ENCODE results near the gene AKAP12.

AKAP12 gene

GRCh38 chr6:151219192-151219591 is 20.6 kb upstream of the AKAP12 start:
- TF ChIP-seq, protein P1, sequence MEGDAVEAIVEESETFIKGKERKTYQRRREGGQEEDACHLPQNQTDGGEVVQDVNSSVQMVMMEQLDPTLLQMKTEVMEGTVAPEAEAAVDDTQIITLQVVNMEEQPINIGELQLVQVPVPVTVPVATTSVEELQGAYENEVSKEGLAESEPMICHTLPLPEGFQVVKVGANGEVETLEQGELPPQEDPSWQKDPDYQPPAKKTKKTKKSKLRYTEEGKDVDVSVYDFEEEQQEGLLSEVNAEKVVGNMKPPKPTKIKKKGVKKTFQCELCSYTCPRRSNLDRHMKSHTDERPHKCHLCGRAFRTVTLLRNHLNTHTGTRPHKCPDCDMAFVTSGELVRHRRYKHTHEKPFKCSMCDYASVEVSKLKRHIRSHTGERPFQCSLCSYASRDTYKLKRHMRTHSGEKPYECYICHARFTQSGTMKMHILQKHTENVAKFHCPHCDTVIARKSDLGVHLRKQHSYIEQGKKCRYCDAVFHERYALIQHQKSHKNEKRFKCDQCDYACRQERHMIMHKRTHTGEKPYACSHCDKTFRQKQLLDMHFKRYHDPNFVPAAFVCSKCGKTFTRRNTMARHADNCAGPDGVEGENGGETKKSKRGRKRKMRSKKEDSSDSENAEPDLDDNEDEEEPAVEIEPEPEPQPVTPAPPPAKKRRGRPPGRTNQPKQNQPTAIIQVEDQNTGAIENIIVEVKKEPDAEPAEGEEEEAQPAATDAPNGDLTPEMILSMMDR (IDR thresholded peaks at IDR 0.05; ENCODE audit: low read depth, low read length, missing control alignments) = no peak
- DNase-seq (ENCODE audit: extremely low read depth, low read depth) = no peak
- no peak overlapping the region for H3K4me3 ChIP-seq (replicated peaks; ENCODE audit: low read depth, low read length)

- DNase-seq (ENCODE audit: extremely low read depth, low read depth) = no peak
- TF ChIP-seq, protein P1 (IDR thresholded peaks at IDR 0.05; ENCODE audit: low read depth, low read length, missing control alignments) = no peak
Measured at GRCh38 chr6:151224076-151224475, 15.7 kb upstream of the AKAP12 start.

GRCh38 chr6:151225919-151226318 is 13.8 kb upstream of the AKAP12 start:
- no peak overlapping the region for H3K4me3 ChIP-seq (replicated peaks; ENCODE audit: low read depth, low read length)
- TF ChIP-seq, protein P1 (IDR thresholded peaks at IDR 0.05; ENCODE audit: low read depth, low read length, missing control alignments) = no peak
- DNase-seq (ENCODE audit: extremely low read depth, low read depth) = no peak

More at GRCh38 chr6:151224076-151224475, 15.7 kb upstream of the AKAP12 start:
- H3K4me3 ChIP-seq (replicated peaks; ENCODE audit: low read depth, low read length) = no peak overlapping the region

GRCh38 chr6:151228788-151229400 is 10.9 kb upstream of the AKAP12 start:
- DNase-seq (ENCODE audit: extremely low read depth, low read depth) = no peak
- no peak overlapping the region for H3K4me3 ChIP-seq (replicated peaks; ENCODE audit: low read depth, low read length)
- TF ChIP-seq, protein P1 (IDR thresholded peaks at IDR 0.05; ENCODE audit: low read depth, low read length, missing control alignments) = no peak

DNA sequence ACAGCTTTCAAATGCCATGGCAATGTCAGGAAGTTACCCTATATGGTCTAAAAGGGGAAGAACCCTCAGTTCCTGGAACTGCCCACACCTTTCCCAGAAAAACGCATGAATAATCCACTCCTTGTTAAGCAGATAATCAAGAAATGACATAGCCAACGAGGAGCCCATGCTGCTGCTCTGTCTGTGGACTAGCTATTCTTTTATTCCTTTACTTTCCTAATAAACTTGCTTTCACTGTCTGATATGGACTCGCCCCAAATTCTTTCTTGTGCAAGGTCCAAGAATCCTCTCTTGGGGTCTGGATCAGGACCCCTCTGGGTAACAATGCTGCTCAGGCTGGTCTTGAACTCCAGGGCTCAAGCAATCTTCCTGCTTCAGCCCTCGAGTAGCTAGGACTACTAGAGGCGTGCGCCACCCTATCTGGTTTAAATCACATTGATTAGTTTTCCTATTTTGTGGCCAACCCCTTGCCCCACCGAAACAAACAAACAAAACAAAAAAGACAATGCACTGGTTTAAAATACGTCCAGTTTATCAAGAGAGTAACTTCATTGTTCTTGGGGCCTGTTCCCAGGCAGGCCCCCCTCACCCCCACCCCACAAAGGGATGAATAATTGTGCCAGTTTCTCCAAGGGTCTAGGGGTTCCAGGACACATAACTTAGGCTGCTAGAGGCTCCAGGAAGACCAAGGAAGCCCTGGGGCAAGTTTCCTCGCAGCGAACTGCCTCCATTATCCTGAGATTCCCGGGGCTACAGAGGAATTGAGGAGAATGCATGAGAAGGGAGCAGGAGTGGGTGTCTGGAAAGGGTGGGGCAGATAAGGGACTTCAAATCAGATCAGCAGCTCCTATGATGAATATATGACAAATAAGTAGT is 10.1 kb upstream of the AKAP12 start:
- no peak overlapping the region for H3K4me3 ChIP-seq (replicated peaks; ENCODE audit: low read depth, low read length)
- TF ChIP-seq, protein P1 (IDR thresholded peaks at IDR 0.05; ENCODE audit: low read depth, low read length, missing control alignments) = no peak
- DNase-seq (ENCODE audit: extremely low read depth, low read depth) = no peak

GRCh38 chr6:151230277-151230577 is 9.5 kb upstream of the AKAP12 start:
- no peak overlapping the region for H3K4me3 ChIP-seq (replicated peaks; ENCODE audit: low read depth, low read length)
- TF ChIP-seq, protein P1 (IDR thresholded peaks at IDR 0.05; ENCODE audit: low read depth, low read length, missing control alignments) = no peak
- no peak for DNase-seq (ENCODE audit: extremely low read depth, low read depth)
